GM12878 (cell line): ENCODE measurements around the gene OR1A1. TPM values are rescaled to one million over a fixed set of nuclear protein-coding genes. Genes with fewer than 3 reads are reported as not detected.

Source experiments
- ATAC-seq: fragments of 200-7000 bp; cut with Tn5 transposase; 3 replicates; pipeline ENCODE4 v1.9.1; 2020; ENCODE audit warnings: mild to moderate bottlenecking, moderate library complexity
- BruUV-seq: library from RNA; stranded (reverse); fragments of 400-500 nt; replicated peaks from 2 replicates; lab custom pipeline; 2021; lab: Mats Ljungman, UMichigan
- CTCF ChIA-PET: fragments of 300-600 bp; sonication (Branson Sonifier 250); formaldehyde crosslinking; extraction: SDS; loops from one replicate; lab custom pipeline; 2021; ENCODE audit warnings: inconsistent platforms; lab: Yijun Ruan, JAX
- POLR2A ChIA-PET: fragments of 350-600 bp; formaldehyde crosslinking; extraction: SDS; loops from one replicate; lab custom pipeline; 2021; ENCODE audit warnings: inconsistent platforms; lab: Charles Lee
- RAD21 ChIA-PET: fragments of 300-600 bp; sonication (Branson Sonifier 250); formaldehyde crosslinking; loops from one replicate; lab custom pipeline; 2023; ENCODE audit warnings: antibody characterized with exemption; ENCODE audit not compliant: unreplicated experiment; lab: Charles Lee
- SMC1A ChIA-PET: fragments of 300-600 bp; sonication (Branson Sonifier 250); formaldehyde crosslinking; loops from one replicate; lab custom pipeline; 2023; ENCODE audit not compliant: unreplicated experiment, uncharacterized antibody; lab: Charles Lee
- DNase-seq: peaks from one replicate; pipeline ENCODE4 v3.0.0-alpha.2; 2011; ENCODE audit warnings: low read depth, low spot score
- FAIRE-seq: peaks from 3 replicates; lab custom pipeline; 2011; peaks lifted over from hg19 to GRCh38; lab: Jason Lieb, UNC
- H2AFZ ChIP-seq: 2 replicates; pipeline ENCODE4 v1.6.0; 2011; ENCODE audit warnings: low read depth, low read length, control low read depth; ENCODE audit not compliant: control insufficient read depth
- H3K27ac ChIP-seq: 2 replicates; pipeline ENCODE4 v1.5.1; 2011; ENCODE audit warnings: control low read depth; ENCODE audit not compliant: control insufficient read depth, insufficient read depth
- H3K27me3 ChIP-seq, 2 experiments: replicated peaks in 1 of 2; 2 replicates each; pipeline versions ENCODE4 v1.6.0 to v1.6.1; 2011; ENCODE audit warnings: low read length in 1 of 2; ENCODE audit not compliant: control insufficient read depth in 2 of 2, insufficient read depth in 2 of 2
- H3K36me3 ChIP-seq, 2 experiments: 2 replicates each; pipeline ENCODE4 v1.5.1; 2011; ENCODE audit warnings: low read length in 1 of 2; ENCODE audit not compliant: control insufficient read depth in 2 of 2, insufficient read depth in 2 of 2
- H3K4me1 ChIP-seq: 2 replicates; pipeline ENCODE4 v1.6.1; 2011; ENCODE audit warnings: mild to moderate bottlenecking, low read length, moderate library complexity, mixed read lengths; ENCODE audit not compliant: control insufficient read depth, insufficient read depth
- H3K4me2 ChIP-seq: 2 replicates; pipeline ENCODE4 v1.6.0; 2011; ENCODE audit warnings: control low read depth; ENCODE audit not compliant: control insufficient read depth, insufficient read depth
- H3K4me3 ChIP-seq: fragments of 200-600 bp; sonication (generic); 2 replicates; pipeline ENCODE4 v1.5.1; 2016
- H3K79me2 ChIP-seq: 2 replicates; pipeline ENCODE4 v1.6.0; 2011; ENCODE audit warnings: low read length; ENCODE audit not compliant: control insufficient read depth, insufficient read depth
- H3K9ac ChIP-seq: 2 replicates; pipeline ENCODE4 v1.8.0; 2011; ENCODE audit warnings: low read length, control low read depth, mixed read lengths; ENCODE audit not compliant: control insufficient read depth, insufficient read depth
- H3K9me3 ChIP-seq: replicated peaks from 3 replicates; pipeline ENCODE4 v1.5.1; 2011; ENCODE audit warnings: mild to moderate bottlenecking, low read length; ENCODE audit not compliant: control insufficient read depth, insufficient read depth
- H4K20me1 ChIP-seq: 2 replicates; pipeline ENCODE4 v1.6.0; 2011; ENCODE audit not compliant: control insufficient read depth, insufficient read depth
- HDAC2 ChIP-seq: fragments of 200-600 bp; sonication (generic); IDR thresholded peaks from 2 replicates; pipeline ENCODE4 v1.6.1; 2017
- IRF4 ChIP-seq: IDR thresholded peaks from 2 replicates; pipeline ENCODE4 v1.6.1; 2011; ENCODE audit warnings: low read depth, low read length
- KLF5 ChIP-seq: fragments of 450-650 bp; IDR thresholded peaks from 2 replicates; pipeline ENCODE4 v1.6.1; 2014; ENCODE audit warnings: mild to moderate bottlenecking; ENCODE audit not compliant: partially characterized antibody
- WGBS: methylation state at CpG from one replicate; pipeline ENCODE4 v1.1.6; 2016; ENCODE audit warnings: low lambda C conversion rate; ENCODE audit not compliant: insufficient replicate concordance, insufficient coverage; ENCODE audit errors: missing lambda C conversion rate; 5-methylcytosine and 5-hydroxymethylcytosine counted together
- in situ Hi-C: fragments of 300-500 bp; cut with MboI; formaldehyde crosslinking; loops from 9 replicates; pipeline ENCODE4 v1.14.3; 2018; ENCODE audit warnings: mixed read lengths
- intact Hi-C: fragments of 100-400 bp; cut with micrococcal nuclease; formaldehyde crosslinking; loops from one replicate; pipeline ENCODE4 v1.14.2; 2022; ENCODE audit not compliant: unreplicated experiment
- polyA plus RNA-seq, 11 experiments: library from polyadenylated mRNA; depleted of rRNA in 4 of 11; unstranded in 6 of 11; stranded (reverse) in 5 of 11; fragments of >200 nt; fragmentation: Nextera tagmentation in 4 of 11; fragmentation: Illumina TruSeq in 1 of 11; extraction: Ambion mirVana in 4 of 11; extraction: Trizol in 1 of 11; gene quantifications; 1 replicate in 1 of 11; 2 replicates in 10 of 11; pipeline versions ENCODE4 v1.2.1 to v1.2.3, GENCODE V29; 2011 to 2016; ENCODE audit warnings: inconsistent platforms in 2 of 11, missing spikeins in 2 of 11, low read depth in 1 of 11
- total RNA-seq, 4 experiments: library from RNA; depleted of rRNA in 3 of 4; stranded (reverse); fragments of >200 nt in 3 of 4; fragmentation: Illumina TruSeq in 1 of 4; extraction: Trizol in 1 of 4; gene quantifications; 2 replicates each; pipeline versions ENCODE4 v1.2.1 to v1.2.3, GENCODE V29; 2013 to 2021
- TF ChIP-seq, protein P1 (sequence below): IDR thresholded peaks from 2 replicates; pipeline ENCODE4 v1.6.1; 2011; ENCODE audit warnings: borderline replicate concordance, low read depth, mild to moderate bottlenecking, moderate library complexity, mixed read lengths, low read length; ENCODE audit not compliant: insufficient read depth; ENCODE audit errors: extremely low read length
- TF ChIP-seq, protein P2 (sequence below): fragments of 450-650 bp; IDR thresholded peaks from 2 replicates; pipeline ENCODE4 v1.6.1; 2016; ENCODE audit warnings: mild to moderate bottlenecking
- TF ChIP-seq, protein P3 (sequence below): fragments of 450-650 bp; IDR thresholded peaks from 2 replicates; pipeline ENCODE4 v1.6.1; 2017; ENCODE audit warnings: mild to moderate bottlenecking, moderate library complexity
- TF ChIP-seq, protein P4 (sequence below): fragments of 450-650 bp; IDR thresholded peaks from 2 replicates; pipeline ENCODE4 v1.6.1; 2018; ENCODE audit warnings: mild to moderate bottlenecking, low read depth, moderate library complexity; ENCODE audit not compliant: partially characterized antibody
- TF ChIP-seq, protein P5 (sequence below): fragments of 150-350 bp; IDR thresholded peaks from 2 replicates; pipeline ENCODE4 v1.6.1; 2014; ENCODE audit warnings: mild to moderate bottlenecking, low read depth, low read length
- TF ChIP-seq, protein P6 (sequence below): fragments of 450-650 bp; formaldehyde crosslinking; IDR thresholded peaks from 2 replicates; pipeline ENCODE4 v1.5.0; 2022; ENCODE audit warnings: mild to moderate bottlenecking, missing genetic modification characterization

Gene OR1A1
- total and polyA plus RNA-seq, 10 of the 15 experiments (the other 5 are each of a cell fraction or from before 2014, with no cell fraction given) = not detected

DNA sequence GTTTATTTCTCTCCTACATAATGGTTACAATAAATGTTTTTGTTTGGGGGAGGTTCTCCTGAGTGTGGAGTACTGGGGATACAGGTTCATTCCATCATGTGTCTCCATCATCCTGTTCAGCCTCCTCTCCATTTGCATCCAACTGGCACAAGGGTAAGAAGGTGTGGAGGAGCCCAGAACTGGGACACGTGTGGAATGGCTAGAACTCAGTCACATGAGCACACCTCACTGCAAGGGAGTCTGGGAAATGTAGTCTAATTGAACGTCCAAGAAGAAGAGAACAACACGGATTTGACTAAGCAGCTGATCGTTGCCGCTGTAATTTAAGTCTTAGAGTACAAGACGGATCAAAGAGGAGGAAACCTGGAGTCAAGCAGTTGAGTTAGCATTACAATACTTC is 6.1 kb downstream of the OR1A1 start:
- Histone ChIP-seq H3K79me2 (no peaks in the 10 kb centered on the region), H3K9me3 (no peaks in the 10 kb centered on the region), H3K36me3 (no peaks in the 10 kb centered on the region), H3K4me1 (no peaks in the 10 kb centered on the region), H2AFZ (no peak overlapping the region), H4K20me1 (no peaks in the 10 kb centered on the region), H3K9ac (no peak overlapping the region), H3K27ac (no peak overlapping the region), H3K4me3 (no peak overlapping the region), H3K27me3 (no peaks in the 10 kb centered on the region), H3K4me2 (no peak overlapping the region)
- no peak for DNase-seq
- in situ Hi-C loops = no loop called here
- WGBS = 30% methylated on average over 6 of the region's 6 CpGs
- FAIRE-seq = no peak
- intact Hi-C loops = no loop called here
- CTCF ChIA-PET = no interaction called here
- no peak for ATAC-seq
- RAD21 ChIA-PET = no interaction called here
- POLR2A ChIA-PET = no interaction called here
- SMC1A ChIA-PET = no interaction called here
- no TSS peak for BruUV-seq
- TF ChIP-seq, protein P1, sequence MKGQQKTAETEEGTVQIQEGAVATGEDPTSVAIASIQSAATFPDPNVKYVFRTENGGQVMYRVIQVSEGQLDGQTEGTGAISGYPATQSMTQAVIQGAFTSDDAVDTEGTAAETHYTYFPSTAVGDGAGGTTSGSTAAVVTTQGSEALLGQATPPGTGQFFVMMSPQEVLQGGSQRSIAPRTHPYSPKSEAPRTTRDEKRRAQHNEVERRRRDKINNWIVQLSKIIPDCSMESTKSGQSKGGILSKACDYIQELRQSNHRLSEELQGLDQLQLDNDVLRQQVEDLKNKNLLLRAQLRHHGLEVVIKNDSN = no peak
- TF ChIP-seq, protein P2, sequence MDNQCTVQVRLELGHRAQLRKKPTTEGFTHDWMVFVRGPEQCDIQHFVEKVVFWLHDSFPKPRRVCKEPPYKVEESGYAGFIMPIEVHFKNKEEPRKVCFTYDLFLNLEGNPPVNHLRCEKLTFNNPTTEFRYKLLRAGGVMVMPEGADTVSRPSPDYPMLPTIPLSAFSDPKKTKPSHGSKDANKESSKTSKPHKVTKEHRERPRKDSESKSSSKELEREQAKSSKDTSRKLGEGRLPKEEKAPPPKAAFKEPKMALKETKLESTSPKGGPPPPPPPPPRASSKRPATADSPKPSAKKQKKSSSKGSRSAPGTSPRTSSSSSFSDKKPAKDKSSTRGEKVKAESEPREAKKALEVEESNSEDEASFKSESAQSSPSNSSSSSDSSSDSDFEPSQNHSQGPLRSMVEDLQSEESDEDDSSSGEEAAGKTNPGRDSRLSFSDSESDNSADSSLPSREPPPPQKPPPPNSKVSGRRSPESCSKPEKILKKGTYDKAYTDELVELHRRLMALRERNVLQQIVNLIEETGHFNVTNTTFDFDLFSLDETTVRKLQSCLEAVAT = no peak
- no peak for TF ChIP-seq HDAC2
- TF ChIP-seq, protein P3, sequence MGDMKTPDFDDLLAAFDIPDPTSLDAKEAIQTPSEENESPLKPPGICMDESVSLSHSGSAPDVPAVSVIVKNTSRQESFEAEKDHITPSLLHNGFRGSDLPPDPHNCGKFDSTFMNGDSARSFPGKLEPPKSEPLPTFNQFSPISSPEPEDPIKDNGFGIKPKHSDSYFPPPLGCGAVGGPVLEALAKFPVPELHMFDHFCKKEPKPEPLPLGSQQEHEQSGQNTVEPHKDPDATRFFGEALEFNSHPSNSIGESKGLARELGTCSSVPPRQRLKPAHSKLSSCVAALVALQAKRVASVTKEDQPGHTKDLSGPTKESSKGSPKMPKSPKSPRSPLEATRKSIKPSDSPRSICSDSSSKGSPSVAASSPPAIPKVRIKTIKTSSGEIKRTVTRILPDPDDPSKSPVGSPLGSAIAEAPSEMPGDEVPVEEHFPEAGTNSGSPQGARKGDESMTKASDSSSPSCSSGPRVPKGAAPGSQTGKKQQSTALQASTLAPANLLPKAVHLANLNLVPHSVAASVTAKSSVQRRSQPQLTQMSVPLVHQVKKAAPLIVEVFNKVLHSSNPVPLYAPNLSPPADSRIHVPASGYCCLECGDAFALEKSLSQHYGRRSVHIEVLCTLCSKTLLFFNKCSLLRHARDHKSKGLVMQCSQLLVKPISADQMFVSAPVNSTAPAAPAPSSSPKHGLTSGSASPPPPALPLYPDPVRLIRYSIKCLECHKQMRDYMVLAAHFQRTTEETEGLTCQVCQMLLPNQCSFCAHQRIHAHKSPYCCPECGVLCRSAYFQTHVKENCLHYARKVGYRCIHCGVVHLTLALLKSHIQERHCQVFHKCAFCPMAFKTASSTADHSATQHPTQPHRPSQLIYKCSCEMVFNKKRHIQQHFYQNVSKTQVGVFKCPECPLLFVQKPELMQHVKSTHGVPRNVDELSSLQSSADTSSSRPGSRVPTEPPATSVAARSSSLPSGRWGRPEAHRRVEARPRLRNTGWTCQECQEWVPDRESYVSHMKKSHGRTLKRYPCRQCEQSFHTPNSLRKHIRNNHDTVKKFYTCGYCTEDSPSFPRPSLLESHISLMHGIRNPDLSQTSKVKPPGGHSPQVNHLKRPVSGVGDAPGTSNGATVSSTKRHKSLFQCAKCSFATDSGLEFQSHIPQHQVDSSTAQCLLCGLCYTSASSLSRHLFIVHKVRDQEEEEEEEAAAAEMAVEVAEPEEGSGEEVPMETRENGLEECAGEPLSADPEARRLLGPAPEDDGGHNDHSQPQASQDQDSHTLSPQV = no peak
- no peak for TF ChIP-seq KLF5
- TF ChIP-seq IRF4 = no peak
- TF ChIP-seq, protein P4, sequence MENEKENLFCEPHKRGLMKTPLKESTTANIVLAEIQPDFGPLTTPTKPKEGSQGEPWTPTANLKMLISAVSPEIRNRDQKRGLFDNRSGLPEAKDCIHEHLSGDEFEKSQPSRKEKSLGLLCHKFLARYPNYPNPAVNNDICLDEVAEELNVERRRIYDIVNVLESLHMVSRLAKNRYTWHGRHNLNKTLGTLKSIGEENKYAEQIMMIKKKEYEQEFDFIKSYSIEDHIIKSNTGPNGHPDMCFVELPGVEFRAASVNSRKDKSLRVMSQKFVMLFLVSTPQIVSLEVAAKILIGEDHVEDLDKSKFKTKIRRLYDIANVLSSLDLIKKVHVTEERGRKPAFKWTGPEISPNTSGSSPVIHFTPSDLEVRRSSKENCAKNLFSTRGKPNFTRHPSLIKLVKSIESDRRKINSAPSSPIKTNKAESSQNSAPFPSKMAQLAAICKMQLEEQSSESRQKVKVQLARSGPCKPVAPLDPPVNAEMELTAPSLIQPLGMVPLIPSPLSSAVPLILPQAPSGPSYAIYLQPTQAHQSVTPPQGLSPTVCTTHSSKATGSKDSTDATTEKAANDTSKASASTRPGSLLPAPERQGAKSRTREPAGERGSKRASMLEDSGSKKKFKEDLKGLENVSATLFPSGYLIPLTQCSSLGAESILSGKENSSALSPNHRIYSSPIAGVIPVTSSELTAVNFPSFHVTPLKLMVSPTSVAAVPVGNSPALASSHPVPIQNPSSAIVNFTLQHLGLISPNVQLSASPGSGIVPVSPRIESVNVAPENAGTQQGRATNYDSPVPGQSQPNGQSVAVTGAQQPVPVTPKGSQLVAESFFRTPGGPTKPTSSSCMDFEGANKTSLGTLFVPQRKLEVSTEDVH = no peak
- TF ChIP-seq, protein P5, sequence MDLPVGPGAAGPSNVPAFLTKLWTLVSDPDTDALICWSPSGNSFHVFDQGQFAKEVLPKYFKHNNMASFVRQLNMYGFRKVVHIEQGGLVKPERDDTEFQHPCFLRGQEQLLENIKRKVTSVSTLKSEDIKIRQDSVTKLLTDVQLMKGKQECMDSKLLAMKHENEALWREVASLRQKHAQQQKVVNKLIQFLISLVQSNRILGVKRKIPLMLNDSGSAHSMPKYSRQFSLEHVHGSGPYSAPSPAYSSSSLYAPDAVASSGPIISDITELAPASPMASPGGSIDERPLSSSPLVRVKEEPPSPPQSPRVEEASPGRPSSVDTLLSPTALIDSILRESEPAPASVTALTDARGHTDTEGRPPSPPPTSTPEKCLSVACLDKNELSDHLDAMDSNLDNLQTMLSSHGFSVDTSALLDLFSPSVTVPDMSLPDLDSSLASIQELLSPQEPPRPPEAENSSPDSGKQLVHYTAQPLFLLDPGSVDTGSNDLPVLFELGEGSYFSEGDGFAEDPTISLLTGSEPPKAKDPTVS = no peak
- TF ChIP-seq, protein P6, sequence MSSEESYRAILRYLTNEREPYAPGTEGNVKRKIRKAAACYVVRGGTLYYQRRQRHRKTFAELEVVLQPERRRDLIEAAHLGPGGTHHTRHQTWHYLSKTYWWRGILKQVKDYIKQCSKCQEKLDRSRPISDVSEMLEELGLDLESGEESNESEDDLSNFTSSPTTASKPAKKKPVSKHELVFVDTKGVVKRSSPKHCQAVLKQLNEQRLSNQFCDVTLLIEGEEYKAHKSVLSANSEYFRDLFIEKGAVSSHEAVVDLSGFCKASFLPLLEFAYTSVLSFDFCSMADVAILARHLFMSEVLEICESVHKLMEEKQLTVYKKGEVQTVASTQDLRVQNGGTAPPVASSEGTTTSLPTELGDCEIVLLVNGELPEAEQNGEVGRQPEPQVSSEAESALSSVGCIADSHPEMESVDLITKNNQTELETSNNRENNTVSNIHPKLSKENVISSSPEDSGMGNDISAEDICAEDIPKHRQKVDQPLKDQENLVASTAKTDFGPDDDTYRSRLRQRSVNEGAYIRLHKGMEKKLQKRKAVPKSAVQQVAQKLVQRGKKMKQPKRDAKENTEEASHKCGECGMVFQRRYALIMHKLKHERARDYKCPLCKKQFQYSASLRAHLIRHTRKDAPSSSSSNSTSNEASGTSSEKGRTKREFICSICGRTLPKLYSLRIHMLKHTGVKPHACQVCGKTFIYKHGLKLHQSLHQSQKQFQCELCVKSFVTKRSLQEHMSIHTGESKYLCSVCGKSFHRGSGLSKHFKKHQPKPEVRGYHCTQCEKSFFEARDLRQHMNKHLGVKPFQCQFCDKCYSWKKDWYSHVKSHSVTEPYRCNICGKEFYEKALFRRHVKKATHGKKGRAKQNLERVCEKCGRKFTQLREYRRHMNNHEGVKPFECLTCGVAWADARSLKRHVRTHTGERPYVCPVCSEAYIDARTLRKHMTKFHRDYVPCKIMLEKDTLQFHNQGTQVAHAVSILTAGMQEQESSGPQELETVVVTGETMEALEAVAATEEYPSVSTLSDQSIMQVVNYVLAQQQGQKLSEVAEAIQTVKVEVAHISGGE (CRISPR knock-in tag) = no peak
